Kidney (tissue), 14 donors: ENCODE data around the gene PRND. TPM values are rescaled to one million over a fixed set of nuclear protein-coding genes. Genes with fewer than 3 reads are reported as not detected.

Experiments
- DNase-seq, 5 donors: peaks; one replicate each; pipeline ENCODE4 v3.0.0-alpha.2; 2013 to 2020
- FAIRE-seq: peaks from 2 replicates; lab custom pipeline; 2012; peaks lifted over from hg19 to GRCh38; lab: Jason Lieb, UNC
- H3K27ac ChIP-seq, 2 donors: one replicate each; pipeline ENCODE4 v1.7.0; 2013; ENCODE audit warnings: low read depth in 2 of 2, low read length in 2 of 2, inconsistent platforms in 1 of 2
- H3K27me3 ChIP-seq: one replicate; pipeline ENCODE4 v1.7.1; 2013; ENCODE audit warnings: low read length, inconsistent platforms; ENCODE audit not compliant: control insufficient read depth, insufficient read depth
- H3K36me3 ChIP-seq, 3 donors: one replicate each; pipeline versions ENCODE4 v1.7.0 to v1.7.1; 2013; ENCODE audit warnings: low read length in 3 of 3, control low read depth in 1 of 3, inconsistent platforms in 1 of 3; ENCODE audit not compliant: insufficient read depth in 3 of 3, control insufficient read depth in 2 of 3
- H3K4me1 ChIP-seq, 3 donors: one replicate each; pipeline versions ENCODE4 v1.7.0 to v1.7.1; 2013; ENCODE audit warnings: low read length in 3 of 3, inconsistent platforms in 1 of 3, low read depth in 1 of 3; ENCODE audit not compliant: control insufficient read depth in 2 of 3, insufficient read depth in 2 of 3
- H3K4me3 ChIP-seq, 3 donors: one replicate each; pipeline versions ENCODE4 v1.7.0 to v1.8.1; 2013; ENCODE audit warnings: low read length in 3 of 3, control low read depth in 1 of 3, inconsistent platforms in 1 of 3
- H3K9ac ChIP-seq, 3 donors: one replicate each; pipeline versions ENCODE4 v1.7.0 to v1.7.1; 2013; ENCODE audit warnings: low read length in 3 of 3, control low read depth in 1 of 3, inconsistent platforms in 1 of 3
- H3K9me3 ChIP-seq, 3 donors: one replicate each; pipeline versions ENCODE4 v1.7.0 to v1.7.1; 2013; ENCODE audit warnings: low read length in 3 of 3, control low read depth in 1 of 3, inconsistent platforms in 1 of 3; ENCODE audit not compliant: control insufficient read depth in 2 of 3, insufficient read depth in 1 of 3
- CTCF ChIP-seq: IDR thresholded peaks from 3 replicates; pipeline ENCODE4 v1.5.1; 2012; ENCODE audit warnings: mild to moderate bottlenecking, moderate library complexity, borderline replicate concordance; ENCODE audit not compliant: insufficient read depth; ENCODE audit errors: extremely low read depth
- intact Hi-C: fragments of 100-400 bp; cut with DNase I; formaldehyde crosslinking; loops from one replicate; pipeline ENCODE4 v1.11.1; 2022
- polyA plus RNA-seq: library from polyadenylated mRNA; stranded (reverse); fragments of 350-450 nt; fragmentation: Illumina TruSeq; extraction: RNeasy Lipid Tissue Mini Kit (QIAGEN cat#74804); gene quantifications from one replicate; pipeline ENCODE4 v1.2.3, GENCODE V29; 2014; ENCODE audit warnings: low read depth, low replicate concordance; ENCODE audit not compliant: insufficient read depth
- total RNA-seq: library from RNA; stranded (reverse); fragmentation: NEBNext Ultra II Directional; extraction: Animal tissue kit (Norgen Biotek cat#: 25700); gene quantifications from one replicate; pipeline ENCODE4 v1.2.1, GENCODE V29; 2021
- donor health status: control.
- donor health status: control.
- donor health status: control.
- donor health status: control.
- donor health status: control.
- donor health status: DM: yes; HTN: yes; CAD: no.
- donor health status: Normal renal cell carcinoma (clear cell type).

PRND gene
- total and polyA plus RNA-seq, 2 donors from 2014 or later = not detected

GRCh38 chr20:4688305-4688704, 33.4 kb upstream of the PRND start:
- Histone ChIP-seq H3K4me3 (no peak overlapping the region), H3K9me3 (no peaks in the 10 kb centered on the region), H3K27me3 (no peaks in the 10 kb centered on the region), H3K36me3 (no peaks in the 10 kb centered on the region), H3K9ac (no peak overlapping the region), H3K4me1 (peaks cover 0 to 7% (median 4%) of the 10 kb centered on the region in 3 donors), H3K27ac (no peak overlapping the region)
- intact Hi-C loops = no loop called here
- TF ChIP-seq CTCF = no peak
- FAIRE-seq (no peak), DNase-seq (no peak)

- DNase-seq (no peak), FAIRE-seq (no peak)
- H3K9me3 ChIP-seq = no peaks in the 10 kb centered on the region
- H3K4me3 ChIP-seq = no peak overlapping the region
- no peak overlapping the region for H3K9ac ChIP-seq
- no peaks in the 10 kb centered on the region for H3K27me3 ChIP-seq
- intact Hi-C loops = no loop called here
- H3K4me1 ChIP-seq = peaks cover 0 to 7% (median 4%) of the 10 kb centered on the region in 3 donors
- no peak overlapping the region for H3K27ac ChIP-seq
- TF ChIP-seq CTCF = no peak
- H3K36me3 ChIP-seq = no peaks in the 10 kb centered on the region
Observed at GRCh38 chr20:4689220-4689619, 32.5 kb upstream of the PRND start.

GRCh38 chr20:4691753-4692152, 30.0 kb upstream of the PRND start:
- Histone ChIP-seq H3K27ac (no peak overlapping the region), H3K4me3 (no peak overlapping the region), H3K4me1 (peaks cover 0 to 4% (median 4%) of the 10 kb centered on the region in 3 donors), H3K27me3 (no peaks in the 10 kb centered on the region), H3K36me3 (no peaks in the 10 kb centered on the region), H3K9me3 (no peaks in the 10 kb centered on the region), H3K9ac (no peak overlapping the region)
- FAIRE-seq (no peak), DNase-seq (peak in 1 of 5 donors; percentile 28)
- TF ChIP-seq CTCF = no peak
- intact Hi-C loops = no loop called here

GRCh38 chr20:4694076-4694475, 27.6 kb upstream of the PRND start:
- Histone ChIP-seq H3K27me3 (no peaks in the 10 kb centered on the region), H3K9ac (no peak overlapping the region), H3K4me3 (no peak overlapping the region), H3K27ac (no peak overlapping the region), H3K9me3 (no peaks in the 10 kb centered on the region), H3K4me1 (no peaks in the 10 kb centered on the region), H3K36me3 (no peaks in the 10 kb centered on the region)
- no peak for DNase-seq
- FAIRE-seq = no peak
- intact Hi-C loops = no loop called here
- no peak for TF ChIP-seq CTCF
